HG03060 (cell line): ENCODE measurements around the gene METRN.

Experiments
- ATAC-seq: cut with Tn5 transposase; IDR thresholded peaks from one replicate; pipeline ENCODE4 v1.9.1; 2021; ENCODE audit warnings: low read depth, moderate number of reproducible peaks; ENCODE audit not compliant: unreplicated experiment

The METRN gene

DNA sequence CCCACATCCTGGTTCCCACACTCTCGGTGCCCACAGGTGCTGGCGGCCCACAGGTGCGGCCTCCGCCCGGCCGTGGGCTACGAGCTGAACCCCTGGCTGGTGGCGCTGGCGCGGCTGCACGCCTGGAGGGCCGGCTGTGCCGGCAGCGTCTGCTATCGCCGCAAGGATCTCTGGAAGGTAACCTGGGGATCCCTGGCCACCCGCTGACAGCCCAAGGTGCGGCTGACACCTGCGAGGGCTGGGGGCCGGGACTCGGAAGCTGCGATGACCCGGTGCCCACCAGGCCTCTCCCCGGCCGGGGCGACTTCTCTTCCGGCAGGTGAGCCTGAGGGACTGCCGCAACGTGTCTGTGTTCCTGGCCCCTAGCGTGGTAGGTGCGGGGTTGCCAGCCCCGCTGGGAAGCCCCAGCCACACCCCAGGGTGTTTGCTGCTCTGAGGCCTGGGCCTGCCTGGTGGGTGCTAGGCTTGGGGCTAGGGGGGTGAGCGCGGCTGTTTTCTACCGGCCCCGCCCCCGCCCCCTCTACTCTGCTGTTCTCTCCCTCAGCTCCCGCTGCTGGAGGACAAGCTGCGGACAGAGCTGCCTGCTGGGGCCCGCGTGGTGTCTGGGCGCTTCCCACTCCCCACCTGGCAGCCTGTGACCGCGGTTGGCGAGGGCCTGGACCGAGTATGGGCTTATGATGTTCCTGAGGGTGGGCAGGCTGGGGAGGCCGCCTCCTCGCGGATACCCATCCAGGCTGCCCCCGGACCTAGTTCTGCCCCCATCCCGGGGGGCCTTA is 7.0 kb downstream of the METRN start:
- ATAC-seq, result no peak

DNA sequence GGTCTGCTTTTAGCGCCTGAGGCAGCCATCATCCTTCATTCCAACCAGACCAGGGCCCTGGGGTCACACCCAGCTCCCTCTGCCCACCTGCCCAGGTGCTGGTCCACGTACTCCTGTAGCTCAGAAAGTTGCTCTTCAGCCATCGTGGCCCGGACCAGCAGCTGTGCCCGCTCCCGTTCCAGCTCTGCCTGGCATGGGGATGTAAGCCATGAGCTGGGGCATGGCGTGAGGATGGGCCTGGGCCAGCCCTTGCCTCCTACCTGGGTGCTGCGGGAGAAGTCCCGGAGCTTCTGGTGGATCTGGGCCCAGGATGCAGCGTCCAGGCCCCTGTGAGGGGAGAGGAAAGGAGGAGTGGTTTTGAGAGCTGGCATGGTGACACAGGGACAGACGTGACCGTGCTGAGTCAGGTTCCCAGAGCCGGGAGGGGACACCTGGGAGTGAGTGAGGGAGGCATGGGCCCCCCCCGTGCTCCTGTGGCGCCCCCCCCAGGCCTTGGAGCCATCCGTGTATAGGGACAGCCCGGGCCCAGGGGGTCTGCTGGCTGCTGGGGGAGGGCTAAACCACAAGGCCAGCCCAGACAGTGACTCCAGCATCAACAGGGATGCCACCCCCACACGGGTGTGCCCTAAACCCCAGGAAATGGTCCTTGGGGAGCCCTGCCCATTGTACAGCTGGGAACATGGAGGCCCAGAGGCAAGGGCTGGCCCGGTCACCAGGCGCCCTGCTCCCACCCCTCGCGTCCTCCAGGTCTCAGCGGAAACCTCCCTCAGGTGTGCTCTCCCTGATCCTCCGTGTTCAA is 8.1 kb downstream of the METRN start:
- ATAC-seq, result no peak

DNA sequence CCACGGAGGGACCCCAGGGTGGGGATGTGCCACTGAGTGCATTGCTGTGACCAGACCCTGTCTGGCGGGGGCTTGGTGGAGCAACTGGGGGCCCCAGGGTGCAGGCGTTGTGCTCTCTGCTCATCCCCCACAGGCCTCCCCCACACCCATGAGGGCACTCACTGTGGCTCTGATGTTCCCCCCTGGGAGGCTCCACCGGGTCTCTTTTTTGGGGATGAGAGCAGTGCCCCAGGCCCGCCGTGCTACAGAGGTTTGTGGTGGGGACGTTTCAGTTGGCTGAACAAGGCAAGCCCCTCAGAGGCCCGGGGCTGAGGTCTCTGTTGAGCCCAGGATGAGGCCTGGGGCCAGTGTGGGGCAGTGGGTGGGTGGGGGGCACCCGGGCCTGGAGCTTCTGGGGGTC is 8.8 kb downstream of the METRN start:
- ATAC-seq, result no peak

DNA sequence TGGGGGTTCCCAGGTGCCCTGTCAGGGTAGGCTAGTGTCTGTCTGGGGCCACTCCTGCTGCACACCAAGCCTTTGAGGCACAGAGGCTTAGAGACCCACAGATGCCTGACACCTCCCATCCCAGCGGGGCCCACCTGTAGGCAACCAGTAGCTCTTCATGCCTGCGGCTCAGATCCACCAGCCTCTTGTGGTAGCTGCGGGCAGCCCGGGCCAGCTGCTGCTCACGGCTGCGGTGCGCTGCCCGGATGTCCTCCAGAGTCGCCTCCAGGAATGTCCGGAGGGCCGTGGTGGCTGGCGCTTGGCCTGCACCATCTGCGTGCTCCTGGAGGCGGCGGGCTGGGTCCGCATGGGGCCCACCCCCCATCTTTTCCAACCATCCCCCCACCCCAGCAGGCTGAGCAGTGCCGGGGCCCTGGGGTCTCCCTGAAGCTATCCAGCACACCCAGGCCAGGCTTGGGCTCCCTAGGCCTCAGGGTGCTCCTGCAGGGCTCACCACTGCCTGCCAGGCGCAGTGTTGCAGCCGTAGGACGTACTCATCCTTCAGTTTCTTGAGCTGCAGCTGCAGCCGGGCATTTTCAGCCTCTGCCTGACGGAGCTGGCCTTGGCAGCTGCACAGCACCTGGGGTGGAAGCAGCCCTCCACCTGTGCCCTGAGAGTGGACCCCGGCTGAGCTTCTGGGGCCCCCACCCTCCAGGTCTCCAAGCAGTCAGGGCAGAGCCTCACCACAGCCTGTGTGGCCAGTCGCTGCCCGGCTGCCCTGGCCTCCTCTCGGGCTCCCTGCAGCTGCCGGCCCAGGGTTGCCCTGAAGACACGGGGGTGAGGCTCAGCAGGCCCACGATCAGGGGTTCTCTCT is 9.5 kb downstream of the METRN start:
- ATAC-seq, result no peak

DNA sequence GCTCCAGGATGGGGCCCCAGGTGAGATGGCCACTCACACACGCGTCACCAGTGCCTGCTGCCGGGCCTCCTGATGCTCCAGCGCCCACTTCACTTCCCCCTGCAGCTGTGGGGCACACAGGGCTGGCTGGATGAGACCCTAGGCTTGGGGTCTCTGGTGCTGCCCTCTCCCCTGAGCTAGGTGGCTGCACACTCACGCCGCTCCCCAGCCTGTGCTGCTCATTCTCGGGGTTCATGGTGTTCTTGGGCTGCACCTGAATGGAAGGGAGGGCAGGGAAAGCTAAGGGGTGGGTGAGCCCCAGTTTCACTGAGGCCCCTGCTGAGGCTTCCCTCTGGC is 10.1 kb downstream of the METRN start:
- no peak for ATAC-seq

DNA sequence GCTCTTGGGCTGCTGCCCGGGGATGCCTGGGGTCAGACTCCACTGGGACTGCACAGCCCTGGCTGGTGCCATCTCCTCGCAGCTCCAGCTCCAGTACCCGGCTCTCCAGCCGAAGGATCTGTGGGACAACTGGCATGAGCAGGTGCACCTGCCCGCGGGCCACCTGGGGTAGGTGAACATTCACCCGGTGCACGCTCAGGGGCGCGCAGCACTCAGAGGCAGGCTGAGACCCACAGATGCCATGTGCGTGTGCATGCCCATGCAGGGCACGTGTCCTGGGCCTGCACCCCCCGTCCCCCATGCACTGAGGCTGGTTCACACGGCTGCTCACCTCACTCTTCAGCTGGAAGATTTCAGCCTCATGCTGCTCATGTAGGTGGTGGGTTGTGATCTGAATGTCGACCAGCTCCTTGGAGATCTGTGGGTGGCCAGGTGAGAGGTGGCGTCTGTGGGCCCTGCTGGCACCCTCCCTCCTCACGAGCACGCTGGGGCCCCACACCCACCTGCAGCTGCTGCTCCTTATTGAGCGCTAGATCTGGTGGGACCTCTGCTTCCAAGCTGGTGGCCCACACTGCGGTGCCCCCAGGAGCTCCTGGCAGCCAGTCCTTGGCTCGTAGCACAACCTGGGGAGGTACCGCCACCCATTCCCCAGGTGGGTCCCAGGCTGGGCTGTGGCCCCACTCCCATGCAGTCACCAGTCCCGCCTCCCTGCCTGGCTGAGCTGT is 10.7 kb downstream of the METRN start:
- no peak for ATAC-seq

DNA sequence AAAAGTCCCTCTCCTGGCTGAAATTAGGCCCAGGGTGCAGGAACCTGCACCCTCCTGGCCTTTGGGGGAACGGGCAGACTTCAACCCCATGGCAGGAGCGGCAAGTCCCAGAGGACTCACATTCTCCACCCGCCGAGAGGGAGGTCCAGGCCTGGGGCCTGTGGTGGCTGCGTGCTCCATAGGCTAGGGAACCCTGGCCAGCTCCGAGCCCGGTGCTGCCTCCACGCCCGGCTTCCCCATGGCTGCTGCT is 11.2 kb downstream of the METRN start:
- ATAC-seq, result no peak

DNA sequence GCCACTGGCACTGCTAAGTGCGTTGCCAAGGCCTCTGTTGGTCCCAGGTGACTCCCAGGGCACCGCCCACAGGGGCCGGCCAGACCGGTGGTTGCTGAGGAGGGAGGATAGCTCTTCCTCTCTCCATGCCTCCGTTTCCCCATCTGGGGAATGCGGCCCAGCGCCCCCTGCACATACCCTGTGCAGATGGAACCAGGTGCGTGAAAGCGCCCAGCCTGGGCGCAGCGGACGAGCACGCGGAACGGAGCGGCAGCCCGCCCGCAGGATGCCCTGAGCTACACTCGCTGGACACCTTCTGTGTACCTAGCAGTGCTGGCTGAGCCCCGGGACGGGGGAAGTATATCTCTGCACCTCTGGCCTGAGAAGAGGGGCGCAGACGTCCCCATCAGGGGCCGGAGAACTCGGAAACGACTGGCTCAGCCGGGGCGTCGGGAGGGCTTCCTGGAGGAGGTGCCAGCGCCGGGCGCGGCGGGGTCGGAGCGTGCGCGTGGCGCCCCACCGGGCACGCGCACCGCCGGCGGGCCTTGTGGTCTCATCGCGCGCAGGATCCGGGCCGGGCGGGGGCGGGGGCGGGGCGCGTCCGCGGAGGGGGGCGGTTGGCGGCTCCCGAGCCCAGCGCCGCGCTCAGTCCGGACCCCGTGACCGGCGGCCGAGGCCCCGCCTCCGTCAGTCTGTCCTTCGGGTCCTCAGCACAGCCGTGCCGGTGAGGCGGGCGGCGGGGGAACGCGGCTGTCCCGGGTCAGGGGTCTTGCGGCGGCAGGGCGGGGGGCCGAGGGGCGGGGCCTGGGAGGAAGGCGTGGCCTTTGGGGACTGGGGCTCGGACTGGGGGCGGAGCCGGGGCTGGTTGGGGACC is 11.7 kb downstream of the METRN start, which contains the start of the genes CCDC78 and HAGHL:
TSS of gene CCDC78 (minus strand) at position 6 of the 853 bp plus-strand sequence. CDS start 76 bp downstream, outside the sequence.
TSS of gene HAGHL (plus strand) at position 669 of the 853 bp plus-strand sequence. CDS start 404 bp downstream, outside the sequence.
- no peak for ATAC-seq

DNA sequence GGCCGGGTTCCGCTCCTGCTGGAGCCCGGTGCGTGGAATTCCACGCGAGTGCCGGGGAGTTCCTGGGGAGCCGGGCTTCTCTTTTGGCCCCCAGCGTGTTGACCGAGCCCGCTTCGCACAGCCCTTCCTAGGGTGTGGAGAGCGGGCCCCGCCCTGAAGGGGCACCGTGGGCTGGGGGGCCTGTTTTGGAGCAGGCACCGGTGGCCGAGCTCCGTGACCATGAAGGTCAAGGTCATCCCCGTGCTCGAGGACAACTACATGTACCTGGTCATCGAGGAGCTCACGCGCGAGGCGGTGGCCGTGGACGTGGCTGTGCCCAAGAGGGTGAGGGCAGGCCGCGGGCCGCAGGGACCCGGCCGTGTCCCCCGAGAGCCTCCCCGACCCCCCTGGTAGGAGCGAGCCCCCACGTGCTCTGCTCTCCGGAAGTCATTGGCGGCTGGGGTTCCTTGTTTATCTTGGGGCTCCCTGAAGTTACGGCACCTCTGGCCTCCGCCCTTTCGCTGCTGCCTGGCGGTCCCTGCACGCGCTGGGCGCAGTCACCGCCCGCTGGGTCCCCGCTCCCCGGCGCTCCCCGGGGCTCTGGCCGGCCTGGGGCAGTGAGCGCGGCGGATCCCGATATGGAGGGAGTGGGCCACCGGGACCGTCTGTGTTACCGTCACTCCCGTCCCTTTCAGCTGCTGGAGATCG is 12.5 kb downstream of the METRN start:
- ATAC-seq, result no peak

DNA sequence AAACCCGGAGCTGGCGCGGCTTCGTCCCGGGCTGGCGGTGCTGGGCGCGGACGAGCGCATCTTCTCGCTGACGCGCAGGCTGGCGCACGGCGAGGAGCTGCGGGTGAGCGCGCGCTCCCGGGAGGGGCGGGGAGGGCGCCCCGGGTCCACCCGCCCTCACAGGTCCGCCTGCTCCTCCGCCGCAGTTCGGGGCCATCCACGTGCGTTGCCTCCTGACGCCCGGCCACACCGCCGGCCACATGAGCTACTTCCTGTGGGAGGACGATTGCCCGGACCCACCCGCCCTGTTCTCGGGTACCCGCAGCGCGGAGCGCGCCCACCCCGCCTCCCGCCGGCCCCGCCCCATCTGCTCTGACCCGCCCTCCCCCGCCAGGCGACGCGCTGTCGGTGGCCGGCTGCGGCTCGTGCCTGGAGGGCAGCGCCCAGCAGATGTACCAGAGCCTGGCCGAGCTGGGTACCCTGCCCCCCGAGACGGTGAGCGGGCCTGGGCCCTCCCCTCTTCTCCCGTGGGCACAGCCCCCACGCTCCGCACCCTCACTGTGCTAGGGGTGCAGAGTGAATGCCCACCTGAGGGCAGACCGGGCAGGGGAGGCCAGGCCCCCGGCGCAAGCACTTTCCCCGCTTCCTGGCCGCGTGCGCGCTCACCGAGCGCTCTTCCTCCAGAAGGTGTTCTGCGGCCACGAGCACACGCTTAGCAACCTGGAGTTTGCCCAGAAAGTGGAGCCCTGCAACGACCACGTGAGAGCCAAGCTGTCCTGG is 13.4 kb downstream of the METRN start:
- ATAC-seq, result no peak

DNA sequence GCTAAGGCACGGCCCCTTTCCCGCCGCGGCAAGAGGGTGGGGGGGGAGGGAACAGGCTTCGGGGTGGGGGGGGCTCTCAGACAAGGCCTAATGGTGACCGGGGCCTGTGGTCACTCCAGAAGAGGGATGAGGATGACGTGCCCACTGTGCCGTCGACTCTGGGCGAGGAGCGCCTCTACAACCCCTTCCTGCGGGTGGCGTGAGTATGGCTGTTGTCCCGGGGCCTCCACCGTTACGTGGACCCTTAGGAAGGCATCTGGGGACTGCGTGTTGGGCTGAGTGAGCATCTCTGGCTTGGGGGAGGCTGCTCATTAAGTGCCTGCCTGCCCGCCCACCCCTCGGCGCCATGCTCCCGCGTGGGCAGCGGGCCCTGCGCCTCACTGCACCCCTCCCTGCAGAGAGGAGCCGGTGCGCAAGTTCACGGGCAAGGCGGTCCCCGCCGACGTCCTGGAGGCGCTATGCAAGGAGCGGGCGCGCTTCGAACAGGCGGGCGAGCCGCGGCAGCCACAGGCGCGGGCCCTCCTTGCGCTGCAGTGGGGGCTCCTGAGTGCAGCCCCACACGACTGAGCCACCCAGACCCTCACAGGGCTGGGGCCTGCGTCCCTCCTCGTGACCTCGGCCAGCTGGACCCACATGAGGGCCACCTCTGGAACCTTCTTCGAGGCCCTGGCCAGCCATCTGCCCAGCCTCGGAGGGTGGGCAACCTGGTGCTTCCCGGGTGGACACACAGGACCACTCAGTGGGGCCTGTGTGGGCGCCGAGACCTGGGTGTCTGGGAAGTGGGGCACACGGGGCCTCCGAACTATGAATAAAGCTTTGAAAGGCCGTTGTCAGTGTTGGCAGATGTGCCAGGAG is 14.2 kb downstream of the METRN start:
- no peak for ATAC-seq

DNA sequence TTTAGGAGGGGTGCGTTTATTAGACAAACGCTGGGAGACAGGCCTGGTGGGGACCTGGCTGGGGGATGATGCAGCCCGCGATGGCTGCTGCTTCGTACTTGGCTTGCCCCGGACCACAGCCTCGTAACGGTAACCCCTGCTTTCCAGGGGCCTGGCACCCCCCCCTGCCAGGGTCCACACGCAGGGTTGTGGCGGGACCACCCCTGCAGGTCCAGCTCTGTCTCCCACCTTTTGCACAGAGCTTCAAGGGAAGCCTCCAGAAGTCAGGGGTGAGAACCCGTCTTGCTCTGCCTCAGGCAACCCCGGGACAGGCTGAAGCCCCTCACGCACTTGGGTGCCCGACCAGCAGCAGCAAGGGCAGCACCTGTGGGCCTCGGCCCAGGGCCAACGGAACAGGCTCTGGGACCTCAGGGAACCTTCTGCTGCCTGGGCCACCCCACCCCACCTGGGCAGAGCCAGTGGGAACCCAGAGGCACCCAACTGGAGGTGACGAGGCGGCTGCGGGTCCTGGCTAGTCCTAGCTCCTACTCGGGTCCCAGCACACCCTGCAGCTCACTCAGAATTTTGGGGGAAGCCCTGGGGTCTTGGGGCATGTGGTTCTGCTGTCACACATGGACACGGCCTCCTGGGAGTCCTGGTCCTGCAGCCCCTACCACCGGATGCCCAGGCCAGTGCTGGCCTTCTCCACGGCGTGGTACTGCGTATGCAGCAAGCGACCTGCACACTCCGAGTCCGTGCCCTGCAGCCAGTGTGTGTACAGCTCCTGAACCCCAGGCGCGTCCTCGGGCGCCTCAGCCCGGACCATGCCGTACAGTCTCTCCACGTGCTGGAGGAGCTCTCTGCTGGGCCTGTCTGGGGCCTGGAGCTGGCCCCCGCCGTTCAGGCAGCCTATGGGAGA is 15.1 kb downstream of the METRN start:
- ATAC-seq, result no peak

DNA sequence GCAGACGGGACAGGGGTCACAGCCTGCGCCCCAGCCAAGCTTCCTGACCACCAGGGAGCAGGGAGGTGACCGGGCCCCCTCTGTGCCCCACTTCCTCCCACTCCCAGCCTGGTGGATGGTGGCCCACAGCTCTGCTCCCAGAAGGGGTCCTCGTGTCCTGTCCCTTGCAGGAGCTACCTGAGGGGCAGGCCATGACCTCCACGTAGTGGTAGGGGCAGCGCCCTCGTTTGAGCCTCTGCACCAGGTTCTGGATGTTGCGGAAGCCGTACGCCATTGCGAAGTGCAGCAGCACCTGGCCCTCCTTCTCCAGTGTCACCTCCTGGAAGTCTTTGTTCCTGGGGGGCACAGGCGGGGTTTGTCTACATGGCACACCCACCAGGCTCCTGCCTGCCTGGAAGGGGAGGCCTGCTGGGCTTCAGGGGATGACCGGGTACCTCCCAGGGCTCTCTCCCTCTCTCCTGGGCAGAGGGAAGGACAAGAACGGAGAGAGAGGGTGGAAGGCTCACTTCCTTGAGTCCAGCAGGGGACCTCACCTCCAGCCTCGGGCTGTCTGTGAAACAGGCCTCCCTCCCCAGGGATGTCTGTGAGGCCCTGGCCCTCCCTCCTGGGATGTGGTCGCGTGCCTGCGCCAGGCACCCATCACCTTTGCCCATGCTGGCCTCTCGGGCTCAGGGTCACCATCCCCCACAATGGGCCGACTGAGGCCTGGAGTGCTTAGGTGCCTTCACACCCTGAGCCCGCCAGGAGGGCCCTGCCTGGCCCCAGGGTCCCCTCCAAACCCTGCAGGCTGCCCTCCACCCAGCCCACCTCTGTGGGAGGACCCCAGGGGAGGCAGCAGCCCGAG is 16.0 kb downstream of the METRN start:
- ATAC-seq, result no peak

DNA sequence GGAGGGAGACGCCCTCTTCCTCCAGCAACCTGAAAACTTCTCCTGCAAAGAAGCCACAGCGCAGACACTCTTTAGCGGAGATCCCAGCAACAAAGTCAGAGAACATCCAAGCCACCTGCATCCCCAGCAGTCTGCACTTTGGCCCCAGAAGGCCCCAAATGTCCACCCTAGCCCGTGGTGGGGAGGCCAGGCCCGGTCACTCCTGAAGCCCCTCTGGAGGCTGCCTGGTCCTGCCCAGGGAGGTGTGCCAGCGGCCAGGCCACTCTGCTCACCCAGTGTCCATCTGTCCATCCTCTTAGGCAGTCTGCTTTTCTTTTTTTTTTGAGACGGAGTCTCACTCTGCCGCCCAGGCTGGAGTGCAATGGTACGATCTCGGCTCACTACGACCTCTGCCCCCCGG is 17.4 kb downstream of the METRN start:
- ATAC-seq, result no peak

DNA sequence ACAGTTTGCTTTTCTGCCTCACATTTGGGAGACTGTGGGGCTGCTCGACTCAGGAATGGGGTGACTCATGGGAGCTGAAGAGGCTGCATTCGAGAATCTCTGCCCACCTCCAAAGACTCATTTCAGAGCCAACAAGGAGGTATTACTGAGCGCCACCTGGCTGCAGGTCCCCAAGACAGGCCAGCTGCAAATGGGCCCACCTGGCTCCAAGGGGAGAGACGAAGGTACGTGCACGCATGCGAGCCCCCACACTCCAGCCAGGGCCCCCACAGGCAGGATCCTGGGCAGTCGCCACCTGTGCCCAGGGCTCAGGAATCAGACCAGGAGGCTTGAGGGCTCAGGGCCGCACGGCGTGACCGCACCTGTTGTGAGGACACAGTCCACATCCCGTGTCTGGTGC is 18.0 kb downstream of the METRN start:
- no peak for ATAC-seq
